ENCODE measurements around the gene FTO. TPM values are rescaled to one million over a fixed set of nuclear protein-coding genes. Genes with fewer than 3 reads are reported as not detected.

The FTO gene
- total and polyA plus RNA-seq, 4 donors: 12.2 to 145 (median 57.7) TPM

DNA sequence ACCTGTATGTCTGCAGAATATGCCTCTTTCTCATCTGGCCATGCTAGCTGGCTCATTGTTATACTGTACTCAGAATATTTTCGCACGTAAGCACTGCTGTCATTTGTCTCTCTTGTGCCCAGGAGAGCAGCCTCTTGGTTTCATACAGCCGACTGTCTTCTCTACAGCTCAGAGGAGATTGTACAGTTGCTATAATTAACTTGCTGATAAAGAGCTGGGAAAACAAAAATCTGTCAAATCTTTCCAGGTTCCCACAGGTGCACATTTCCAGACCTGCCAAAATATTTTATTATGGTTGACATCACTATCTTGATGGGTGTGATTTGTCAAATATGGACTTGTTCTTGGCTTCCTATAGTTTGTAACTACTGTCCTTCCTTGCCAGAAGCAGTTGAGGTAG is 122.7 kb downstream of the FTO start:
- 75 to 76% methylated on average over 3 of the region's 3 CpGs for WGBS, 2 donors
- no peak for ATAC-seq (ENCODE audit: insufficient read depth, low FRiP score)
- H3K27ac ChIP-seq (ENCODE audit: low read depth in 1 of 2, low read length in 1 of 2): no peak overlapping the region

DNA sequence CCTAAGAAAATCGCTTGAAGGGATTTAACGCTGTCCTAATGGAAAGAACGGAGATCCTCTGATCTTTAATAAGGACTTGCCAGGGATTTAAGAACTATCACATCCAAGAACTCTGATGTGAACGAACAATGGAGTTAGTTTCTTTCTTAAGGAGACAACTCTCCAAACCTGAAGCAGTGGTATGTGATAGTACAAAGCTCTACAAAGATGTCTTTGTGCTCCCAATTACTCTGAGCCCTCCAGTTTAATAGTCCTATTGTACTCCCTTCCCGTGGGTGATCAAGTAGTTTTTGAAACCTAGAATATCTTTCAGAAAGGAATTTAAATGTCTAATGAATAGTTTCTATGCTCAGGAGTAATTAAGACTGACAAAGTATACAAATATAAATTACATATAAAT is 123.8 kb downstream of the FTO start:
- H3K9ac ChIP-seq (ENCODE audit: insufficient read depth in 1 of 2, low read length in 2 of 2): no peak overlapping the region

More for the DNA sequence above, 122.7 kb downstream of the FTO start:
- no peak overlapping the region for H3K9ac ChIP-seq (ENCODE audit: insufficient read depth in 1 of 2, low read length in 2 of 2)
- TF ChIP-seq, protein P1, sequence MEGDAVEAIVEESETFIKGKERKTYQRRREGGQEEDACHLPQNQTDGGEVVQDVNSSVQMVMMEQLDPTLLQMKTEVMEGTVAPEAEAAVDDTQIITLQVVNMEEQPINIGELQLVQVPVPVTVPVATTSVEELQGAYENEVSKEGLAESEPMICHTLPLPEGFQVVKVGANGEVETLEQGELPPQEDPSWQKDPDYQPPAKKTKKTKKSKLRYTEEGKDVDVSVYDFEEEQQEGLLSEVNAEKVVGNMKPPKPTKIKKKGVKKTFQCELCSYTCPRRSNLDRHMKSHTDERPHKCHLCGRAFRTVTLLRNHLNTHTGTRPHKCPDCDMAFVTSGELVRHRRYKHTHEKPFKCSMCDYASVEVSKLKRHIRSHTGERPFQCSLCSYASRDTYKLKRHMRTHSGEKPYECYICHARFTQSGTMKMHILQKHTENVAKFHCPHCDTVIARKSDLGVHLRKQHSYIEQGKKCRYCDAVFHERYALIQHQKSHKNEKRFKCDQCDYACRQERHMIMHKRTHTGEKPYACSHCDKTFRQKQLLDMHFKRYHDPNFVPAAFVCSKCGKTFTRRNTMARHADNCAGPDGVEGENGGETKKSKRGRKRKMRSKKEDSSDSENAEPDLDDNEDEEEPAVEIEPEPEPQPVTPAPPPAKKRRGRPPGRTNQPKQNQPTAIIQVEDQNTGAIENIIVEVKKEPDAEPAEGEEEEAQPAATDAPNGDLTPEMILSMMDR (IDR thresholded peaks at IDR 0.05; ENCODE audit: control extremely low read depth, extremely low read depth): no peak
- no peaks in the 10 kb centered on the region for H3K9me3 ChIP-seq (ENCODE audit: control insufficient read depth in 4 of 4, insufficient read depth in 3 of 4, low read length in 3 of 4)
- no peaks in the 10 kb centered on the region for H3K27me3 ChIP-seq (ENCODE audit: control insufficient read depth in 3 of 3, insufficient read depth in 3 of 3, low read length in 2 of 3)
- peaks cover 0 to 19% (median 0%) of the 10 kb centered on the region in 5 donors for H3K4me1 ChIP-seq (ENCODE audit: control insufficient read depth in 5 of 5, insufficient read depth in 5 of 5, low read length in 5 of 5)
- H3K4me3 ChIP-seq: no peak overlapping the region
- no peak for DNase-seq
- peaks cover 6 to 12% (median 6%) of the 10 kb centered on the region in 4 donors for H3K36me3 ChIP-seq (ENCODE audit: control insufficient read depth in 4 of 4, insufficient read depth in 4 of 4, low read length in 4 of 4)

DNA sequence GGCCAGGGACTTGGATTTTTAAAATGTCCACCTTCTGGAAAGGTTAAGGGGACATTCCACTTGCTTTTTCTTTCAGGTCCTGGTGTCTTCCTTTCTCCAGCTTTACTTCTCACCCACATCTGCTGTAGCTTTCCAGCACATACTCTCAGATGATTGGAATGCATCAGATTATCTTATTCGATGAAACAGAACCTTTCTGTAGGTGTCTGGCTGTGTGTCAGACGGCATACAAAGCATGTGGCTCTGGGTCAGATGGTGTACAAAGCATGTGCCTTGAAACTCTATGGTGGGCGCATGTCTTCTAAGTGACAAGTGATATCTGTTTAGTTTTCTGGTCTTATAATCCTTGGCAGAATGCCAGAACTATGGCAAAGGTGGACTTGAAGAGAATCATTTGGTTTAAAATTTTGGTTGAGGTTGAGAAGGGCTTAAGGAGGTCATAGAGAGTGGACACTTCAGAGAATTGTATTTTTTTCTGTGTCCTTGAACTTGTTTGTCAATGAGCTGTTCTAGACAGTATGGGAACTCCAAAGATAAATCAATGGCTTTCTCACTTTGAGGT is 125.3 kb downstream of the FTO start:
- no peak overlapping the region for H3K27ac ChIP-seq (ENCODE audit: low read depth in 1 of 2, low read length in 1 of 2)
- no peaks in the 10 kb centered on the region for H3K9me3 ChIP-seq (ENCODE audit: control insufficient read depth in 4 of 4, insufficient read depth in 3 of 4, low read length in 3 of 4)
- H3K36me3 ChIP-seq (ENCODE audit: control insufficient read depth in 4 of 4, insufficient read depth in 4 of 4, low read length in 4 of 4): peaks cover 6 to 12% (median 7%) of the 10 kb centered on the region in 4 donors
- no peaks in the 10 kb centered on the region for H3K27me3 ChIP-seq (ENCODE audit: control insufficient read depth in 3 of 3, insufficient read depth in 3 of 3, low read length in 2 of 3)
- H3K4me3 ChIP-seq: no peak overlapping the region
- TF ChIP-seq, protein P1 (IDR thresholded peaks at IDR 0.05; ENCODE audit: control extremely low read depth, extremely low read depth): no peak
- H3K9ac ChIP-seq (ENCODE audit: insufficient read depth in 1 of 2, low read length in 2 of 2): no peak overlapping the region
- DNase-seq (no peak), ATAC-seq (ENCODE audit: insufficient read depth, low FRiP score) (no peak)
- WGBS, 2 donors: 83 to 87% methylated on average over 3 of the region's 3 CpGs
- H3K4me1 ChIP-seq (ENCODE audit: control insufficient read depth in 5 of 5, insufficient read depth in 5 of 5, low read length in 5 of 5): peaks cover 0 to 9% (median 0%) of the 10 kb centered on the region in 5 donors

More for the DNA sequence above, 123.8 kb downstream of the FTO start:
- TF ChIP-seq, protein P1 (IDR thresholded peaks at IDR 0.05; ENCODE audit: control extremely low read depth, extremely low read depth): no peak
- no peak for ATAC-seq (ENCODE audit: insufficient read depth, low FRiP score)
- 84 to 86% methylated on average over 5 of the region's 5 CpGs for WGBS, 2 donors
- Histone ChIP-seq H3K9me3 (ENCODE audit: control insufficient read depth in 4 of 4, insufficient read depth in 3 of 4, low read length in 3 of 4) (no peaks in the 10 kb centered on the region), H3K27ac (ENCODE audit: low read depth in 1 of 2, low read length in 1 of 2) (no peak overlapping the region), H3K4me3 (no peak overlapping the region), H3K4me1 (ENCODE audit: control insufficient read depth in 5 of 5, insufficient read depth in 5 of 5, low read length in 5 of 5) (peaks cover 0 to 13% (median 0%) of the 10 kb centered on the region in 5 donors), H3K27me3 (ENCODE audit: control insufficient read depth in 3 of 3, insufficient read depth in 3 of 3, low read length in 2 of 3) (no peaks in the 10 kb centered on the region), H3K36me3 (ENCODE audit: control insufficient read depth in 4 of 4, insufficient read depth in 4 of 4, low read length in 4 of 4) (peaks cover 6 to 12% (median 7%) of the 10 kb centered on the region in 4 donors)
- no peak for DNase-seq
